SK-N-SH (cell line): ENCODE measurements around the gene SEBOX.

Experiments used
- CTCF ChIP-seq: fragments of 200-600 bp; sonication (generic); IDR thresholded peaks from 2 replicates; pipeline ENCODE4 v1.6.1; 2017; ENCODE audit warnings: antibody characterized with exemption, mild to moderate bottlenecking, moderate library complexity
- GATA2 ChIP-seq: sonication (generic); formaldehyde crosslinking; IDR thresholded peaks from 2 replicates; pipeline ENCODE4 v1.5.0; 2020; ENCODE audit warnings: mild to moderate bottlenecking, missing genetic modification reagents
- JUND ChIP-seq: IDR thresholded peaks from 2 replicates; pipeline ENCODE4 v1.4.0; 2012
- YY1 ChIP-seq: IDR thresholded peaks from 2 replicates; pipeline ENCODE4 v1.4.0; 2012; ENCODE audit warnings: low read depth, mild to moderate bottlenecking

GRCh38 chr17:28346746-28347246 is 18.2 kb downstream of the SEBOX start:
- TF ChIP-seq YY1 (no peak), JUND (0 out of 2 replicates have a peak, but pooled peaks have one; percentile 15), GATA2 (CRISPR knock-in tag) (no peak), CTCF (peak; percentile 39)
